ENCODE data around the gene PRRC2C.

The PRRC2C gene

GRCh38 chr1:171460018-171460620, 25.2 kb upstream of the PRRC2C start:
- no peak for TF ChIP-seq CTCF (IDR thresholded peaks at IDR 0.05; ENCODE audit: low read depth, low read length, missing control alignments)
- H3K4me3 ChIP-seq (replicated peaks; ENCODE audit: low read depth, low read length) = no peak overlapping the region
- DNase-seq (ENCODE audit: extremely low read depth, low read depth) = no peak

- no peak for TF ChIP-seq CTCF (IDR thresholded peaks at IDR 0.05; ENCODE audit: low read depth, low read length, missing control alignments)
- no peak for DNase-seq (ENCODE audit: extremely low read depth, low read depth)
- H3K4me3 ChIP-seq (replicated peaks; ENCODE audit: low read depth, low read length) = no peak overlapping the region
Measured at GRCh38 chr1:171467626-171468025, 17.7 kb upstream of the PRRC2C start.

GRCh38 chr1:171468120-171468750, 17.1 kb upstream of the PRRC2C start:
- no peak for DNase-seq (ENCODE audit: extremely low read depth, low read depth)

GRCh38 chr1:171470726-171471125, 14.6 kb upstream of the PRRC2C start:
- no peak overlapping the region for H3K4me3 ChIP-seq (replicated peaks; ENCODE audit: low read depth, low read length)
- TF ChIP-seq CTCF (IDR thresholded peaks at IDR 0.05; ENCODE audit: low read depth, low read length, missing control alignments) = no peak
- no peak for DNase-seq (ENCODE audit: extremely low read depth, low read depth)

More at GRCh38 chr1:171468120-171468750, 17.1 kb upstream of the PRRC2C start:
- no peak for TF ChIP-seq CTCF (IDR thresholded peaks at IDR 0.05; ENCODE audit: low read depth, low read length, missing control alignments)
- no peak overlapping the region for H3K4me3 ChIP-seq (replicated peaks; ENCODE audit: low read depth, low read length)

- DNase-seq (ENCODE audit: extremely low read depth, low read depth) = no peak
- TF ChIP-seq CTCF (IDR thresholded peaks at IDR 0.05; ENCODE audit: low read depth, low read length, missing control alignments) = no peak
- no peak overlapping the region for H3K4me3 ChIP-seq (replicated peaks; ENCODE audit: low read depth, low read length)
Measured at GRCh38 chr1:171472183-171472647, 13.1 kb upstream of the PRRC2C start.

GRCh38 chr1:171476829-171477228, 8.5 kb upstream of the PRRC2C start:
- no peak for TF ChIP-seq CTCF (IDR thresholded peaks at IDR 0.05; ENCODE audit: low read depth, low read length, missing control alignments)
- H3K4me3 ChIP-seq (replicated peaks; ENCODE audit: low read depth, low read length) = no peak overlapping the region
- DNase-seq (ENCODE audit: extremely low read depth, low read depth) = no peak

Measured in HFF-Myc (cell line).